Mucosa of descending colon (tissue), 3 donors: ENCODE measurements around the gene GNB2. TPM values are rescaled to one million over a fixed set of nuclear protein-coding genes. Genes with fewer than 3 reads are reported as not detected.
"Not testable (repeated sequence)": the region's sequence is repeated elsewhere in the genome, so short reads cannot be mapped to it uniquely, and the experiment has no call there.

Source experiments
- ATAC-seq: fragments of 200-7000 bp; cut with Tn5 transposase; one replicate; pipeline ENCODE4 v1.9.1; 2020; ENCODE audit warnings: mild to moderate bottlenecking, moderate library complexity
- DNase-seq, 3 donors: peaks; one replicate each; pipeline ENCODE4 v3.0.0-alpha.2; 2020
- H3K36me3 ChIP-seq: fragments of 200-600 bp; one replicate; pipeline ENCODE4 v1.8.0; 2021; ENCODE audit warnings: low read depth, mild to moderate bottlenecking
- H3K4me1 ChIP-seq: fragments of 200-600 bp; one replicate; pipeline ENCODE4 v1.8.0; 2021; ENCODE audit warnings: low read depth, mild to moderate bottlenecking
- H3K4me3 ChIP-seq: fragments of 200-600 bp; one replicate; pipeline ENCODE4 v1.8.0; 2021; ENCODE audit warnings: mild to moderate bottlenecking
- H3K9me3 ChIP-seq: fragments of 200-600 bp; one replicate; pipeline ENCODE4 v1.8.0; 2021; ENCODE audit warnings: mild to moderate bottlenecking
- intact Hi-C, 2 donors: fragments of 100-400 bp; cut with DNase I in 1 of 2; cut with micrococcal nuclease in 1 of 2; formaldehyde crosslinking; loops; one replicate each; pipeline versions ENCODE4 v1.11.0 to v1.11.1; 2022; cut with DNase I, micrococcal nuclease
- total RNA-seq, 3 donors: library from RNA; stranded (reverse); fragmentation: NEBNext Ultra II Directional in 2 of 3; extraction: Animal tissue kit (Norgen Biotek cat#: 25700) in 2 of 3; gene quantifications; one replicate each; pipeline versions ENCODE4 v1.2.1 to v1.2.4, GENCODE V29; 2021 to 2023
- TF ChIP-seq, protein P1 (sequence below): fragments of 200-600 bp; IDR thresholded peaks from one replicate; pipeline ENCODE4 v1.8.0; 2022; ENCODE audit warnings: antibody characterized with exemption, mild to moderate bottlenecking
- donor health status: DM: no; HTN: no; CAD: no; lungs with moderate emphysema.
- donor health status: DM: no; HTN: no; CAD: no.
- donor health status: DM: no; HTN: yes; CAD: no.

GNB2 gene
- total RNA-seq, 3 donors from 2014 or later = 197 to 257 (median 232) TPM

- H3K9me3 ChIP-seq = no peaks in the 10 kb centered on the region
- no peak overlapping the region for H3K4me3 ChIP-seq
- DNase-seq (no peak), ATAC-seq (no peak)
- intact Hi-C loops = no loop called here
- H3K36me3 ChIP-seq = no peaks in the 10 kb centered on the region
- TF ChIP-seq, protein P1, sequence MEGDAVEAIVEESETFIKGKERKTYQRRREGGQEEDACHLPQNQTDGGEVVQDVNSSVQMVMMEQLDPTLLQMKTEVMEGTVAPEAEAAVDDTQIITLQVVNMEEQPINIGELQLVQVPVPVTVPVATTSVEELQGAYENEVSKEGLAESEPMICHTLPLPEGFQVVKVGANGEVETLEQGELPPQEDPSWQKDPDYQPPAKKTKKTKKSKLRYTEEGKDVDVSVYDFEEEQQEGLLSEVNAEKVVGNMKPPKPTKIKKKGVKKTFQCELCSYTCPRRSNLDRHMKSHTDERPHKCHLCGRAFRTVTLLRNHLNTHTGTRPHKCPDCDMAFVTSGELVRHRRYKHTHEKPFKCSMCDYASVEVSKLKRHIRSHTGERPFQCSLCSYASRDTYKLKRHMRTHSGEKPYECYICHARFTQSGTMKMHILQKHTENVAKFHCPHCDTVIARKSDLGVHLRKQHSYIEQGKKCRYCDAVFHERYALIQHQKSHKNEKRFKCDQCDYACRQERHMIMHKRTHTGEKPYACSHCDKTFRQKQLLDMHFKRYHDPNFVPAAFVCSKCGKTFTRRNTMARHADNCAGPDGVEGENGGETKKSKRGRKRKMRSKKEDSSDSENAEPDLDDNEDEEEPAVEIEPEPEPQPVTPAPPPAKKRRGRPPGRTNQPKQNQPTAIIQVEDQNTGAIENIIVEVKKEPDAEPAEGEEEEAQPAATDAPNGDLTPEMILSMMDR = no peak
- peaks cover under 1% of the 10 kb centered on the region for H3K4me1 ChIP-seq
These were observed 41.2 kb downstream of the GNB2 start for GRCh38 chr7:100714725-100715124.

GRCh38 chr7:100717073-100717472, 43.5 kb downstream of the GNB2 start:
- ATAC-seq, H3K4me3 ChIP-seq, H3K9me3 ChIP-seq, H3K36me3 ChIP-seq, intact Hi-C loops, DNase-seq, H3K4me1 ChIP-seq: not testable (repeated sequence)

DNA sequence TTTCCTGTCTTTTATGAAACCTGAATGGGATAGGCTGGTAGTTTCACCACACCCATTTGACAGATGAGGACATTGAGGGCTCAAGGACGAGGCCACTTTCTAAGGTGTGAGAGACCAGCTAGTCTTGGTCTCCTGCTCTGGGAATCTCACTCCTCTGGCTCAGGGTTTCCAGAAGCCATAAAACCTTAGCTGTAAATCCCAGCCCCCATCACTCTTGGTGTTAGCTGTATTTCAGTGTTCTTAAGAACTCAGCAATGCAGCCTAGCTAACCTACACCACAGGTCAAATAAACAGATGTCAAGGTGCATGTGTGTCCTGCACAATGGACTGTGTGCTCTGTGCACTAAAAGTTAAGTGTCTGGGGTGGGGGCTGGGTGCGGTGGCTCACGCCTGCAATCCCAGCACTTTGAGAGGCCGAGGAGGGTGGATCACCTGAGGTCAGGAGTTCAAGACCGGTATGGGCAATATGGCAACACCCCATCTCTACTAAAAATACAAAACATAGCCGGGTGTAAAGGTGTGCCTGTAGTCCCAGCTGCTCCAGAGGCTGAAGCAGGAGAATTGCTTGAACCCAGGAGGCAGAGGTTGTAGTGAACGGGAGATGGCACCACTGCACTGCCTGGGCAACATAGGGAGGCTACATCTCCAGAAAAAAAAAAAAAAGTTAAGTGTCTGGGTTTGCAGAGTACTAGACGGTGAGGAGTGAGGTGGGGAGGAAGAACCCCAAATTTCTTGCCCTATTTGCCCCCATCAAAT, 46.2 kb downstream of the GNB2 start:
- peaks cover 8% of the 10 kb centered on the region for H3K4me1 ChIP-seq
- intact Hi-C loops = no loop called here
- no peak overlapping the region for H3K4me3 ChIP-seq
- TF ChIP-seq, protein P1 = no peak
- peak in 1 of 3 donors; percentile 17 for DNase-seq
- H3K36me3 ChIP-seq = no peaks in the 10 kb centered on the region
- ATAC-seq = peak; percentile 66
- H3K9me3 ChIP-seq = no peaks in the 10 kb centered on the region

DNA sequence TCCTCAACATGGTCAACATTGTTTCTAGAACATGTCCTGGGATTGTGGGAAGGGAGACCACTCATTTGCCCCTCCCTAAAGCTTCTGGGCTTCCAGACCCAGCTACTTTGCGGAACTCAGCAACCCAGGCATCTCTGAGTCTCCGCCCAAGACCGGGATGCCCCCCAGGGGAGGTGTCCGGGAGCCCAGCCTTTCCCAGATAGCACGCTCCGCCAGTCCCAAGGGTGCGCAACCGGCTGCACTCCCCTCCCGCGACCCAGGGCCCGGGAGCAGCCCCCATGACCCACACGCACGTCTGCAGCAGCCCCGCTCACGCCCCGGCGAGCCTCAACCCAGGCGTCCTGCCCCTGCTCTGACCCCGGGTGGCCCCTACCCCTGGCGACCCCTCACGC, 46.7 kb downstream of the GNB2 start, which contains the start of gene EPO:
Gene EPO, plus strand, starts transcription at position 190 of the 392 bp plus-strand sequence. CDS start 513 bp downstream, outside the sequence.
- no peaks in the 10 kb centered on the region for H3K9me3 ChIP-seq
- H3K4me3 ChIP-seq = no peak within 1 kb of the TSS
- intact Hi-C loops = no loop called here
- no peak for ATAC-seq
- H3K36me3 ChIP-seq = no peaks in the 10 kb centered on the region
- no peak for DNase-seq
- TF ChIP-seq, protein P1 = no peak
- H3K4me1 ChIP-seq = peaks cover 10% of the 10 kb centered on the region

GRCh38 chr7:100720671-100721504, 47.3 kb downstream of the GNB2 start:
- Histone ChIP-seq H3K9me3 (no peaks in the 10 kb centered on the region), H3K4me1 (peaks cover 14% of the 10 kb centered on the region), H3K4me3 (no peak overlapping the region), H3K36me3 (no peaks in the 10 kb centered on the region)
- ATAC-seq = no peak
- TF ChIP-seq, protein P1 = no peak
- no peak for DNase-seq
- intact Hi-C loops = no loop called here

DNA sequence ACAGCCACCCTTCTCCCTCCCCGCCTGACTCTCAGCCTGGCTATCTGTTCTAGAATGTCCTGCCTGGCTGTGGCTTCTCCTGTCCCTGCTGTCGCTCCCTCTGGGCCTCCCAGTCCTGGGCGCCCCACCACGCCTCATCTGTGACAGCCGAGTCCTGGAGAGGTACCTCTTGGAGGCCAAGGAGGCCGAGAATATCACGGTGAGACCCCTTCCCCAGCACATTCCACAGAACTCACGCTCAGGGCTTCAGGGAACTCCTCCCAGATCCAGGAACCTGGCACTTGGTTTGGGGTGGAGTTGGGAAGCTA, 47.9 kb downstream of the GNB2 start:
- TF ChIP-seq, protein P1 = no peak
- intact Hi-C loops = no loop called here
- no peak for DNase-seq
- peaks cover 14% of the 10 kb centered on the region for H3K4me1 ChIP-seq
- no peak for ATAC-seq
- no peak overlapping the region for H3K4me3 ChIP-seq
- no peaks in the 10 kb centered on the region for H3K9me3 ChIP-seq
- H3K36me3 ChIP-seq = no peaks in the 10 kb centered on the region
